Panc1 (cell line): ENCODE results near the gene ADGRB3.
A peak's percentile ranks its signal among the peaks of the same experiment; 100 is the strongest.

Experiments used
- CTCF ChIP-seq: fragments of 450-650 bp; IDR thresholded peaks from 2 replicates; pipeline ENCODE4 v1.5.1; 2017; ENCODE audit warnings: mild to moderate bottlenecking
- SIN3A ChIP-seq: IDR thresholded peaks from 2 replicates; pipeline ENCODE4 v1.6.1; 2012; ENCODE audit warnings: low read depth, mild to moderate bottlenecking, low read length, moderate library complexity, borderline replicate concordance; ENCODE audit not compliant: insufficient read depth
- TCF7L2 ChIP-seq: IDR thresholded peaks from 2 replicates; pipeline ENCODE4 v1.6.1; 2011; ENCODE audit warnings: mild to moderate bottlenecking, low read depth, low read length, inconsistent platforms

- TF ChIP-seq SIN3A (no peak), CTCF (peak; percentile 31; the same call in 1 of the 2 replicates), TCF7L2 (no peak)
These were observed 828 bp downstream of the ADGRB3 start for GRCh38 chr6:68635706-68636513.
